OCI-LY7 (cell line): ENCODE data around the gene P2RY14.

Experiments
- CTCF ChIP-seq: fragments of 200-600 bp; sonication (generic); conservative IDR thresholded peaks from 2 replicates; pipeline ENCODE4 v1.5.1; 2014; ENCODE audit warnings: mild to moderate bottlenecking, antibody characterized with exemption, low read length, moderate library complexity, mixed read lengths
- EZH2phosphoT487 ChIP-seq: fragments of 200-600 bp; sonication (generic); IDR thresholded peaks from 2 replicates; pipeline ENCODE4 v1.6.1; 2018; ENCODE audit warnings: low read depth, borderline replicate concordance, mild to moderate bottlenecking, mixed run types, antibody characterized with exemption, low read length, moderate library complexity, mixed read lengths

GRCh38 chr3:151227807-151228665 is 50.3 kb downstream of the P2RY14 start:
- TF ChIP-seq CTCF: peak; percentile 98
- TF ChIP-seq EZH2phosphoT487: no peak
